ENCODE data around the gene C11orf86. TPM values are rescaled to one million over a fixed set of nuclear protein-coding genes. Genes with fewer than 3 reads are reported as not detected.
"Not testable (repeated sequence)": the region's sequence is repeated elsewhere in the genome, so short reads cannot be mapped to it uniquely, and the experiment has no call there.

The C11orf86 gene
- total and polyA plus RNA-seq, 11 donors: not detected

GRCh38 chr11:66987158-66987620 is 12.1 kb downstream of the C11orf86 start:
- DNase-seq (peak in 1 of 5 donors; percentile 45), ATAC-seq (peak in 2 of 4 donors; percentile 6)
- Histone ChIP-seq H3K27ac (no peak overlapping the region), H3K4me1 (peaks cover 0 to 18% (median 2%) of the 10 kb centered on the region in 12 donors), H3K27me3 (no peaks in the 10 kb centered on the region), H3K4me3 (no peak overlapping the region), H3K36me3 (no peaks in the 10 kb centered on the region), H3K9me3 (no peaks in the 10 kb centered on the region)
- TF ChIP-seq POLR2A (IDR thresholded peaks at IDR 0.05): no peak
- no peak for TF ChIP-seq CTCF (IDR thresholded peaks at IDR 0.05)
- intact Hi-C loops (cut with DNase I): no loop called here
- WGBS, 4 donors: 77 to 86% (median 80%) methylated on average over 5 to 6 of the region's 6 CpGs

- DNase-seq (no peak), ATAC-seq (no peak)
- H3K27me3 ChIP-seq: no peaks in the 10 kb centered on the region
- intact Hi-C loops (cut with DNase I): no loop called here
- 81 to 85% (median 83%) methylated on average over 13 of the region's 13 CpGs for WGBS, 4 donors
- no peak overlapping the region for H3K27ac ChIP-seq
- no peak for TF ChIP-seq CTCF (IDR thresholded peaks at IDR 0.05)
- no peak for TF ChIP-seq POLR2A (IDR thresholded peaks at IDR 0.05)
- H3K36me3 ChIP-seq: no peaks in the 10 kb centered on the region
- peaks cover 0 to 16% (median 0%) of the 10 kb centered on the region in 12 donors for H3K4me1 ChIP-seq
- H3K9me3 ChIP-seq: no peaks in the 10 kb centered on the region
- H3K4me3 ChIP-seq: no peak overlapping the region
Observed at GRCh38 chr11:66987924-66988637, 13.0 kb downstream of the C11orf86 start.

- WGBS, 4 donors: 95 to 97% (median 95%) methylated on average over 13 to 28 of the region's 28 CpGs; no CpG with 5 or more reads in 1 of the 4 donors
- peaks cover 0 to 16% (median 0%) of the 10 kb centered on the region in 12 donors for H3K4me1 ChIP-seq
- DNase-seq; H3K27ac ChIP-seq; H3K27me3 ChIP-seq; ATAC-seq; H3K36me3 ChIP-seq; intact Hi-C loops (cut with DNase I); H3K9me3 ChIP-seq; H3K4me3 ChIP-seq: not testable (repeated sequence)
Observed at GRCh38 chr11:66988741-66989140, 13.6 kb downstream of the C11orf86 start.

GRCh38 chr11:66989360-66989759 is 14.3 kb downstream of the C11orf86 start:
- H3K27me3 ChIP-seq; H3K9me3 ChIP-seq; ATAC-seq; H3K27ac ChIP-seq; DNase-seq; H3K4me3 ChIP-seq; H3K36me3 ChIP-seq; intact Hi-C loops (cut with DNase I): not testable (repeated sequence)
- peaks cover 0 to 12% (median 0%) of the 10 kb centered on the region in 12 donors for H3K4me1 ChIP-seq
- WGBS, 4 donors: 71 to 81% (median 77%) methylated on average over 9 of the region's 9 CpGs

- intact Hi-C loops (cut with DNase I): no loop called here
- no peak for TF ChIP-seq CTCF (IDR thresholded peaks at IDR 0.05)
- TF ChIP-seq POLR2A (IDR thresholded peaks at IDR 0.05): no peak
- no peak overlapping the region for H3K27ac ChIP-seq
- ATAC-seq: no peak
- H3K9me3 ChIP-seq: no peaks in the 10 kb centered on the region
- H3K4me3 ChIP-seq: no peak overlapping the region
- no peaks in the 10 kb centered on the region for H3K27me3 ChIP-seq
- 78 to 85% (median 82%) methylated on average over 2 of the region's 2 CpGs for WGBS, 4 donors
- no peaks in the 10 kb centered on the region for H3K36me3 ChIP-seq
- DNase-seq: no peak
- peaks cover 0 to 8% (median 2%) of the 10 kb centered on the region in 12 donors for H3K4me1 ChIP-seq
Observed at GRCh38 chr11:66992041-66992440, 16.9 kb downstream of the C11orf86 start.

Data from heart left ventricle (tissue), 16 donors.